Measurements from ENCODE around the gene ARPP21.
"Not testable (repeated sequence)": the region's sequence is repeated elsewhere in the genome, so short reads cannot be mapped to it uniquely, and the experiment has no call there.

Gene ARPP21

DNA sequence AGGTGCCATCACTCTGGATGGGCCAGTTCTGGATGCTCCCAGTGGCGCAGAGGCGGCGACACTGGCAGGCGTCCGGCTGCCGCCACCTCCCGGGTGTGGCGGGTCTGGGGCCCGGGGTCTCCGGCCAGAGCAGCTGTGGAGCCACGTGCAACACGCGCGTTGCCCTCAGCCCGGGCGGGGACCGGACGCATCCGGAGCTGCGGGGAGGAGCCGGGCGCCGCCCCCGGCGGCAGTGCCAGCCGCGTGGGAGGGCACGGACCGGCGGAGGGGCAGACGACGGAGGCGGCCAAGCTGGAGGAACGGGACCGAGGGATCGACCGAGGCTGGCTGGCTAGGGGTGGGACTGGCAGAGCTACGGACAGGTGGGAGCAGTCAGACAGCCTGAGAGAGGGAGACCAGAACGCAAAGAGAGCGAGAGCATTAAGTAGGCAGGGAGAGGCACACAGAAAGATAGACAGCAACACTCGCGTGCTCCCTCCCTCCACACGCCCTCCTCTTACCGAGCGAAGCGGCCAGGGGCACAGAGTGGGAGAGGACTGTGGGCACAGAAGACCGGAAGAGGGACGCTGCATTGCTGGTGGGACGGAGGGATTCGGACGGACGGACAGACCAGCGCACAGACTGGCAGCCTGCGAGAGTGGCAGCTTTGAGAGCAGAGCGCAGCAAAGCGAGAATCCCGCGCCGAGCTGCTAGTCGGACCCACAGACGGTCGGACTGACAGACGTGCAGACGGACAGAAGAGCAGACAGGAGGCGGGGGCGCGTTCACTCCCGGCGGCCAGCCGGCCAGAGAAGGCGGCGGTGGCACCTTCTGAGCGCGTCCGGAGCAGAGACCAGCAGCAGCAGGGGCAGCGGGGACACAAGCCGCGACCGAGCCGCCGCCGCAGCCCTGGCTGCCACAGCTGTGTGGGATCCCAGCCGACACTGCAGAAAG lies at the start of gene ARPP21:
Gene ARPP21, plus strand, starts transcription at position 272 of the 933 bp plus-strand sequence. CDS start 42,227 bp downstream, outside the sequence.
- FAIRE-seq = no peak

- no peak for FAIRE-seq
Measured at GRCh38 chr3:35592589-35593295, 46.6 kb upstream of the ARPP21 start.

GRCh38 chr3:35594739-35595138 lies 44.6 kb upstream of the ARPP21 start:
- no peak for FAIRE-seq

- FAIRE-seq = no peak
Measured at GRCh38 chr3:35596335-35596995, 42.9 kb upstream of the ARPP21 start.

GRCh38 chr3:35597490-35597889 lies 41.8 kb upstream of the ARPP21 start:
- no peak for FAIRE-seq

DNA sequence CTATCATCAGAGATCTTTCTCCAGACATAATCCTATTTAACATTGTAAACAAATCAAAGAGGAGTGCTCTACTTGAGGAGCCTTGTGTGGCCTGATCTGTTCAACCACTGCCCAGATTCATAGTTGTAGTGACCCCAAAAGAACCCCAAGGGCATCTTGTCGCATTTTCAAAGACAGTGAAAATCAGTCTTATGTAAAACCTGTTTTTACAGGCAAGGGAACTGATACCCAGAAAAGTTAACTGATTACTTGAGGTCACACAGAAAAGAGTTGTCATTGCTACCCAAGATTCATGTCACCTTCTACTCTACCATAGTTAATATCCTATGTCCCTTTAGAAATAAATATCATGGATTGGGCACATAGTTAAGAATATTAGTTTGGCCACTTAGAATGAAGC lies 40.5 kb upstream of the ARPP21 start:
- FAIRE-seq = no peak

DNA sequence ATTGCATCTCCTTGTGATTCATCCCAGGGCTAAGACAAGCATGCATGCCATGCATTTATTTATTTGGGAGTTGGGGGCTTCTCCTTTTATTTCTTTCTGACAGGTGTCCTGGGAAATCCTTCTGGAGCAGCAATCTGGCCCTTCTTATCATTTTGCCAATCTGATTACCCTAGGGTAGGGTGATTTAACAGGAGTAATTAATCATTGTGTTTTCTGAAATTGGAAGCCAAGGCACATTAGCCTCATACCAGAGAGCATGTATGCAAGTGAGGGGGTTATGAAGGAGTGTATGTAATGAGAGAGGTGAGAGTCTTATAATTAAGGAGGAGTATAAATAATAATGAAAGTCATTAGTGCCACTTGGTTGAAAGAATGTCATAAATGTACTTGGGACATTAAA lies 37.4 kb upstream of the ARPP21 start:
- no peak for FAIRE-seq

GRCh38 chr3:35602395-35602936 lies 36.9 kb upstream of the ARPP21 start:
- no peak for FAIRE-seq

- no peak for FAIRE-seq
Measured at GRCh38 chr3:35616346-35616745, 23.0 kb upstream of the ARPP21 start.

DNA sequence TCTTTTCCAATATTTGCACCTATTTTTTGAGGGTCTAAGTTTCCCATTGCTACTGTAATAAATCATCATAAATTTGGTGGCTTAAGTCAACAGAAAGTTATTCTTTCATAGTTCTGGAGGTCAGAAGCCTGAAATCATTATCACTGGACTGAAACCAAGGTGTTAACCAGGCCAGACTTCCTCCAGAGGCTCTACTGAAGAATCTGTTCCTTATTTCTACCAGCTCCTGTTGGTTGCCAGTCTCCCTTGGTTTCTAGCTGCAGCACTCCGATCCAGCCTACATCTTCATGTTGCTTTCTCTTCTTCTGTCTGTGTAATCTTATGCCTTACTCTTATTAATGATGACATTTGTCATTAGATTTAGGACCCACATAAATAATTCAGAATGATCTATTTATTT lies 22.0 kb upstream of the ARPP21 start:
- FAIRE-seq = no peak

- FAIRE-seq = not testable (repeated sequence)
Measured at GRCh38 chr3:35620238-35620637, 19.1 kb upstream of the ARPP21 start.

DNA sequence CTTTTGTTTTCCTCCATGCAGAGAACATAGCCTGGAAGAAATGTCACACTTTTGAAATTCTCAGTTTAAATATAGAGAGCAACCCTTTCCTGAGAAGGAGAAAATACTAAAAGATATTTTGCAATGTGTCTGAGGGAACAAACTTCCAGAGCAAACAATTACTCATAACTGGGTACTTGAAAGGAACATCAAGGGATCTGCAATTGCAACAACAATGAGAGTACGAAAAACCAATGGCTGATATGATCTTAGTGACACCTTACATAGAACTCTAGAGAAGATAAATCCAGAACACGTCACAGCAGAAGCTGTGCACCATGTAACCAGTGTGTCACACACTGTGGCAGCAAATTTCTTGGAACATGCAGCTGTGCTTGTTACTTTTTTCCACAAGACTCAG lies 14.6 kb upstream of the ARPP21 start:
- no peak for FAIRE-seq

- FAIRE-seq = no peak
Measured at GRCh38 chr3:35633332-35634124, 5.8 kb upstream of the ARPP21 start.

- no peak for FAIRE-seq
Measured at GRCh38 chr3:35635407-35635806, 3.9 kb upstream of the ARPP21 start.

GRCh38 chr3:35635926-35636683 lies 3.2 kb upstream of the ARPP21 start:
- no peak for FAIRE-seq

GRCh38 chr3:35638251-35638979 lies 910 bp upstream of the ARPP21 start:
- FAIRE-seq = no peak

- FAIRE-seq = no peak
Measured at GRCh38 chr3:35638980-35639253, 408 bp upstream of the ARPP21 start.

GRCh38 chr3:35640190-35641165 lies 1.2 kb downstream of the ARPP21 start:
- no peak for FAIRE-seq

DNA sequence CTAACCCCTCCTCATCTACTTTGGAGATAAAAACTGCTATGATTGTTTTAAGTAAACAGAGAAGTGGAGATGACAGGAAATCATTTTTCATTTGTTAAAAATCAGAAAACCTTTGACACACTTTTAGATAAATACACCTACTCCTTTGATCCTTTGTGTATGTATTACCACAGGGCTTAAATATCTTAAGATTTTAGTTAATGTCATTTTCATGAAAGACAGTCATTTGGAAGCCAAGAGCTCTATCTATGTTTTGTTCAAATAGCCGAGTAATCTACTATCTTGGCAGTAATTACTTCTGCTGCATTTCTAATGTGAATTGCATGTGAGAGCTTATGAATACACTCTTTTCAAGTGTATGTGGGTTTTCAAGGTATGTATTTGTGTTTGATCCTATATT lies 2.0 kb downstream of the ARPP21 start:
- FAIRE-seq = no peak

Data from A204.1 (cell line).